ACC112 (cell line): Measurements from ENCODE around the gene SEL1L3.

Source experiments
- H2AFZ ChIP-seq: fragments of 200-600 bp; sonication (generic); one replicate; pipeline ENCODE4 v1.6.0; 2017; ENCODE audit warnings: antibody characterized with exemption, low read length; ENCODE audit not compliant: unreplicated experiment
- H3K27ac ChIP-seq: fragments of 200-600 bp; sonication (generic); 2 replicates; pipeline ENCODE4 v1.5.1; 2014; ENCODE audit warnings: low read depth, mild to moderate bottlenecking, antibody characterized with exemption, low read length, moderate library complexity
- H3K27me3 ChIP-seq: fragments of 200-600 bp; sonication (generic); 2 replicates; pipeline ENCODE4 v1.6.1; 2014; ENCODE audit warnings: mild to moderate bottlenecking, antibody characterized with exemption, low read length, moderate library complexity, mixed read lengths; ENCODE audit not compliant: insufficient read depth
- H3K36me3 ChIP-seq: fragments of 200-600 bp; sonication (generic); 2 replicates; pipeline ENCODE4 v1.6.1; 2016; ENCODE audit warnings: mild to moderate bottlenecking, antibody characterized with exemption, low read length, moderate library complexity, mixed read lengths; ENCODE audit not compliant: insufficient read depth
- H3K4me1 ChIP-seq: fragments of 200-600 bp; sonication (generic); one replicate; pipeline ENCODE4 v1.6.1; 2016; ENCODE audit warnings: low read length, mixed read lengths; ENCODE audit not compliant: insufficient read depth, unreplicated experiment, control insufficient read depth
- H3K4me3 ChIP-seq: fragments of 200-600 bp; sonication (generic); 2 replicates; pipeline ENCODE4 v1.5.1; 2014; ENCODE audit warnings: mild to moderate bottlenecking, low read depth, low read length
- H3K79me2 ChIP-seq: fragments of 200-600 bp; sonication (generic); one replicate; pipeline ENCODE4 v1.6.0; 2016; ENCODE audit warnings: low read length; ENCODE audit not compliant: control insufficient read depth, unreplicated experiment, insufficient read depth

The SEL1L3 gene

GRCh38 chr4:25770847-25771246, 91.9 kb downstream of the SEL1L3 start:
- H3K4me3 ChIP-seq: no peak overlapping the region
- no peak overlapping the region for H3K27ac ChIP-seq
- peaks cover 5% of the 10 kb centered on the region for H3K36me3 ChIP-seq

GRCh38 chr4:25769251-25769650, 93.5 kb downstream of the SEL1L3 start:
- Histone ChIP-seq H3K4me3 (no peak overlapping the region), H3K27me3 (no peaks in the 10 kb centered on the region), H3K79me2 (no peaks in the 10 kb centered on the region), H3K36me3 (no peaks in the 10 kb centered on the region), H3K4me1 (no peaks in the 10 kb centered on the region), H2AFZ (no peak overlapping the region), H3K27ac (no peak overlapping the region)

More at GRCh38 chr4:25770847-25771246, 91.9 kb downstream of the SEL1L3 start:
- no peaks in the 10 kb centered on the region for H3K79me2 ChIP-seq
- H3K27me3 ChIP-seq: no peaks in the 10 kb centered on the region
- no peak overlapping the region for H2AFZ ChIP-seq
- no peaks in the 10 kb centered on the region for H3K4me1 ChIP-seq

GRCh38 chr4:25767877-25768725, 94.7 kb downstream of the SEL1L3 start:
- Histone ChIP-seq H3K27ac (no peak overlapping the region), H3K4me1 (no peaks in the 10 kb centered on the region), H3K79me2 (no peaks in the 10 kb centered on the region), H3K27me3 (no peaks in the 10 kb centered on the region), H2AFZ (no peak overlapping the region), H3K36me3 (peaks cover 2% of the 10 kb centered on the region; the same call in 1 of the 2 replicates), H3K4me3 (no peak overlapping the region)

DNA sequence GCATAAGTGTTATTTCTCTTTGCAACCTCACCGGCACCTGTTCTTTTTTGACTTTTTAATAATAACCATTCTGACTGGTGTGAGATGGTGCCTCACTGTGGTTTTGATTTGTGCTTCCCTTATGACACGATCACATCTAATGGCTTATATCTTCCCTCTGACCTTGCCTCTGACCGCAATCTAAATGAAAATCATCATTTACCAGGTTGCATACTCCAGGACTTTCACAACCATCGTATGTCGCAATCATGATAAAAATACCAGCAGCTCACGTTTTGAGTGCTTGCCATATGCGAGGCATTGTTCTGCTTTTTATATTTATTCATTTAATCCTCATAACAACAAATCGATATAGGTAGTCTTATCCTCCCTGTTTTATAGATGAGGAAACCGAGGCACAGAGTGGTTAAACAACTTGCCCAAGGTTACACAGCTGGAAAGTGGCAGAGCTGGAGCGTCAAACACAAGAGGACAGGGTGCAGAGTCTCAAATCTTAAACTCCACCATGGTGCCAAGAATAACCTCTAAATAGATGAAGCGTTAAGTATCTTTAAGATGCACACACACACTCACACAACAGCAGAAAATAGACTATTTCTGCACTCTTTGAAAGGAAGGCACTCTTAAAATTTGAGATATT, 102.2 kb downstream of the SEL1L3 start:
- H3K36me3 ChIP-seq: peaks cover 9% of the 10 kb centered on the region; the same call in 1 of the 2 replicates
- no peak overlapping the region for H2AFZ ChIP-seq
- H3K4me1 ChIP-seq: no peaks in the 10 kb centered on the region
- no peak overlapping the region for H3K4me3 ChIP-seq
- H3K27me3 ChIP-seq: no peaks in the 10 kb centered on the region
- no peak overlapping the region for H3K27ac ChIP-seq
- H3K79me2 ChIP-seq: no peaks in the 10 kb centered on the region

DNA sequence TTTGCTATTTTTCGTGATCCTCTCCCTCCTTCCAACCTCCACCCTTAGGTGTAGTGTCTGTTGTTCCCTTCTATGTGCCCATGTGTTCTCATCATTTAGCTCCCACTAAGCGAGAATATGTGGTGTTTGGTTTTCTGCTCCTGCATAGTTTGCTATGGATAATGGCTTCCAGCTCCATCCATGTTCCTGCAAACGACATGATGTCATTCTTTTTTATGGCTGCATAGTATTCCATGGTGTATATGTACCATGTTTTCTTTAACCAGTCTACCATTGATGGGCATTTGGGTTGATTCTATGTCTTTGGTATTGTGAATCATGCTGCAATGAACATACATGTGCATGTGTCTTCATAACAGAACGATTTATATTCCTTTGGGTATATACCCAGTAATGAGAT, 102.7 kb downstream of the SEL1L3 start:
- Histone ChIP-seq H3K4me1 (no peaks in the 10 kb centered on the region), H3K27ac (no peak overlapping the region), H3K79me2 (no peaks in the 10 kb centered on the region), H3K27me3 (no peaks in the 10 kb centered on the region), H2AFZ (no peak overlapping the region), H3K4me3 (no peak overlapping the region), H3K36me3 (peaks cover 9% of the 10 kb centered on the region; the same call in 1 of the 2 replicates)

DNA sequence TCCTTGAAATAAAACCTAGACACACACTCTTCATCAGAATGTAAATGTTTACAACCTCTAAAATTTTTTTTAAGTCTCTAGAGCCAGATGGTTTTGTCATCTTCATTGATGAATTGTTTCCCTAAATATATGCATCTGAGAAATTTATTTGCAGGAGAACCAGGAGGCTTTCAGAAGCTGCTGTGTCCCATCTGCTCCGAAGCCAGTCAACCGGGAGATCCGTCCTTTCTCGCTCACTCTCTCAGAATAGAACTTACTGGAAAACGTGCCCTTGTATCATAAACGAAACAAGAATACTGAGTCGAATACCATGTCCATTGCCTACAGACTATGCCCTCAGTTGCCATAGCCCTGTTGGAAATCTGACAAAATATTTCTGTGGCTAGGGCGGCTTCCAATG, 103.7 kb downstream of the SEL1L3 start:
- H3K27me3 ChIP-seq: no peaks in the 10 kb centered on the region
- no peaks in the 10 kb centered on the region for H3K79me2 ChIP-seq
- no peak overlapping the region for H2AFZ ChIP-seq
- H3K4me1 ChIP-seq: no peaks in the 10 kb centered on the region
- no peak overlapping the region for H3K27ac ChIP-seq
- H3K36me3 ChIP-seq: peaks cover 9% of the 10 kb centered on the region; the same call in 1 of the 2 replicates
- no peak overlapping the region for H3K4me3 ChIP-seq

GRCh38 chr4:25757452-25757851, 105.3 kb downstream of the SEL1L3 start:
- H3K4me3 ChIP-seq: no peak overlapping the region
- no peaks in the 10 kb centered on the region for H3K27me3 ChIP-seq
- H3K4me1 ChIP-seq: no peaks in the 10 kb centered on the region
- no peak overlapping the region for H3K27ac ChIP-seq
- no peak overlapping the region for H2AFZ ChIP-seq
- H3K36me3 ChIP-seq: 0 out of 2 replicates have a peak, but pooled peaks cover 7% of the 10 kb centered on the region
- H3K79me2 ChIP-seq: no peaks in the 10 kb centered on the region

GRCh38 chr4:25756503-25756902, 106.3 kb downstream of the SEL1L3 start:
- no peaks in the 10 kb centered on the region for H3K79me2 ChIP-seq

GRCh38 chr4:25755911-25756310, 106.9 kb downstream of the SEL1L3 start:
- Histone ChIP-seq H3K36me3 (0 out of 2 replicates have a peak, but pooled peaks cover 7% of the 10 kb centered on the region), H3K27ac (no peak overlapping the region), H3K4me1 (no peaks in the 10 kb centered on the region), H3K4me3 (no peak overlapping the region), H3K27me3 (no peaks in the 10 kb centered on the region), H3K79me2 (no peaks in the 10 kb centered on the region), H2AFZ (no peak overlapping the region)

More at GRCh38 chr4:25756503-25756902, 106.3 kb downstream of the SEL1L3 start:
- Histone ChIP-seq H3K4me1 (no peaks in the 10 kb centered on the region), H3K36me3 (0 out of 2 replicates have a peak, but pooled peaks cover 7% of the 10 kb centered on the region), H3K27ac (no peak overlapping the region), H3K4me3 (no peak overlapping the region), H3K27me3 (no peaks in the 10 kb centered on the region), H2AFZ (no peak overlapping the region)

DNA sequence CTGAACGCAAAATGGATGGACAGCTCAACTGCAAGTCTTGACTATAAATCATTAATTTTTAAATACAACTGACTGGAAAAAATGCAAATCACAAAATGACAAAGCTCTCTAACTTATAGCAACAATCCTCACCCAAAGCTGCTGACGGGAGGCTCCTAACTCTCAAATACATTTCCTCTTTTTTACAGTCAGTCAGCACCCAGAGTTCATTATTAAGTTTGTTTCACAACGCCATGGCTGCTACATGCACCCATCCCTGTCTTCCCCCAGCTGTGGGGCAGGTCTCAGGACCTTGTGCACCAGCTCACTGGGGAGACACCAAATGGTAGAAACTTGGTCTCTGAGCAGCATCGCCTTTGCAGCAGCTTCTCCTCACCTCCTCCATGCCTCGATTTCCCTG, 109.5 kb downstream of the SEL1L3 start:
- Histone ChIP-seq H3K4me3 (no peak overlapping the region), H3K36me3 (no peaks in the 10 kb centered on the region), H3K27me3 (no peaks in the 10 kb centered on the region), H3K4me1 (no peaks in the 10 kb centered on the region), H3K79me2 (no peaks in the 10 kb centered on the region), H3K27ac (no peak overlapping the region), H2AFZ (no peak overlapping the region)
